ENCODE data around the gene HDGF.

The HDGF gene

GRCh38 chr1:156709031-156709430 lies 42.4 kb downstream of the HDGF start:
- no peak for TF ChIP-seq POLR2AphosphoS5 (IDR thresholded peaks at IDR 0.05; ENCODE audit: low read depth, low read length)
- no peak for TF ChIP-seq REST (IDR thresholded peaks at IDR 0.05; ENCODE audit: insufficient read depth in 1 of 2, low read depth in 2 of 2, low read length in 2 of 2)
- TF ChIP-seq TAF1 (IDR thresholded peaks at IDR 0.05; ENCODE audit: borderline replicate concordance, insufficient read depth, low read length): no peak
- no peak for TF ChIP-seq SIN3A (IDR thresholded peaks at IDR 0.05; ENCODE audit: borderline replicate concordance, insufficient read depth, low read length)
- no peak for TF ChIP-seq FOXP2 (optimal IDR thresholded peaks at IDR 0.05; ENCODE audit: borderline replicate concordance, extremely low read depth, extremely low read length, insufficient read depth)

- TF ChIP-seq SIN3A (IDR thresholded peaks at IDR 0.05; ENCODE audit: borderline replicate concordance, insufficient read depth, low read length) (no peak), POLR2AphosphoS5 (IDR thresholded peaks at IDR 0.05; ENCODE audit: low read depth, low read length) (no peak), TAF1 (IDR thresholded peaks at IDR 0.05; ENCODE audit: borderline replicate concordance, insufficient read depth, low read length) (no peak), FOXP2 (optimal IDR thresholded peaks at IDR 0.05; ENCODE audit: borderline replicate concordance, extremely low read depth, extremely low read length, insufficient read depth) (no peak), REST (IDR thresholded peaks at IDR 0.05; ENCODE audit: insufficient read depth in 1 of 2, low read depth in 2 of 2, low read length in 2 of 2) (no peak)
Measured at GRCh38 chr1:156708218-156708661, 43.2 kb downstream of the HDGF start.

- TF ChIP-seq TAF1 (IDR thresholded peaks at IDR 0.05; ENCODE audit: borderline replicate concordance, insufficient read depth, low read length) (no peak), SIN3A (IDR thresholded peaks at IDR 0.05; ENCODE audit: borderline replicate concordance, insufficient read depth, low read length) (no peak), REST (IDR thresholded peaks at IDR 0.05; ENCODE audit: insufficient read depth in 1 of 2, low read depth in 2 of 2, low read length in 2 of 2) (no peak), POLR2AphosphoS5 (IDR thresholded peaks at IDR 0.05; ENCODE audit: low read depth, low read length) (no peak), FOXP2 (optimal IDR thresholded peaks at IDR 0.05; ENCODE audit: borderline replicate concordance, extremely low read depth, extremely low read length, insufficient read depth) (no peak)
Measured at GRCh38 chr1:156707417-156708217, 43.9 kb downstream of the HDGF start.

- TF ChIP-seq SIN3A (IDR thresholded peaks at IDR 0.05; ENCODE audit: borderline replicate concordance, insufficient read depth, low read length) (no peak), TAF1 (IDR thresholded peaks at IDR 0.05; ENCODE audit: borderline replicate concordance, insufficient read depth, low read length) (no peak)
Measured at GRCh38 chr1:156706657-156707416, 44.6 kb downstream of the HDGF start.

- no peak for TF ChIP-seq FOXP2 (optimal IDR thresholded peaks at IDR 0.05; ENCODE audit: borderline replicate concordance, extremely low read depth, extremely low read length, insufficient read depth)
Measured at GRCh38 chr1:156705918-156706656, 45.4 kb downstream of the HDGF start.

Data from PFSK-1 (cell line).